ENCODE data around the gene PTPRN2.

The PTPRN2 gene

DNA sequence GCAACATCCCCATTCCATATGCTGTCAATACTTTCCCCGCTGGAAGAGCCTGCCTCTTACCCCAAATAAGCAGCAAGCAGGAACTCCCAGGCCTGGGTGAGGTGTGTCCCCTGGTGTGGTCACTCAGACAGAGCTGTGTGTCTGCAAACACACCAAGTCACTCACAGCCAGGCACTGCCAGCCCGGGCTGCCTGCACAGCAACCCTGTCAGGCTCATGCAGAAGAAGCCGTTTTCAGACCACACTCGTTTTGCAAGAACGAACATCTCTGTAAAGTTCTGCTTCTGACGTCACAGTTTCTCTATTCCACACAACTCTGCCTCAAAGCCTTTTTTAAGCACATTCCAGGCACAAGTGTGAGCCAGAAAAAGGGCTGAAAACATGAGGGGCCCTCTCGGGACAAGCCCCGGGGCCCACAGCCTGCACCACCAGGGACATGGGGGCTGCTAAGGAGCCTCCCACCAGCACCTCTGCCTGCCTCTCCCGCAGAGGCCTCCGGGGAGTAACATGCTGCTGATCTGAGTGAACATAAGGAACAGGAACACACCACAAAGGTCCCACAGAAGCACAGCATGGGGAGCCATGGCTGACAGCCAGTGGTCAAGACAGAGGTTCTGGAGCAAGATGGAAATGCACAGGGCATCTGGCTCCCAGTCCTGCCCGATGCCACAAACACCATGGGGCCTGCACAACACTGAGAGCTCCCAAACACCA is 11.4 kb downstream of the PTPRN2 start:
- DNase-seq = no peak

DNA sequence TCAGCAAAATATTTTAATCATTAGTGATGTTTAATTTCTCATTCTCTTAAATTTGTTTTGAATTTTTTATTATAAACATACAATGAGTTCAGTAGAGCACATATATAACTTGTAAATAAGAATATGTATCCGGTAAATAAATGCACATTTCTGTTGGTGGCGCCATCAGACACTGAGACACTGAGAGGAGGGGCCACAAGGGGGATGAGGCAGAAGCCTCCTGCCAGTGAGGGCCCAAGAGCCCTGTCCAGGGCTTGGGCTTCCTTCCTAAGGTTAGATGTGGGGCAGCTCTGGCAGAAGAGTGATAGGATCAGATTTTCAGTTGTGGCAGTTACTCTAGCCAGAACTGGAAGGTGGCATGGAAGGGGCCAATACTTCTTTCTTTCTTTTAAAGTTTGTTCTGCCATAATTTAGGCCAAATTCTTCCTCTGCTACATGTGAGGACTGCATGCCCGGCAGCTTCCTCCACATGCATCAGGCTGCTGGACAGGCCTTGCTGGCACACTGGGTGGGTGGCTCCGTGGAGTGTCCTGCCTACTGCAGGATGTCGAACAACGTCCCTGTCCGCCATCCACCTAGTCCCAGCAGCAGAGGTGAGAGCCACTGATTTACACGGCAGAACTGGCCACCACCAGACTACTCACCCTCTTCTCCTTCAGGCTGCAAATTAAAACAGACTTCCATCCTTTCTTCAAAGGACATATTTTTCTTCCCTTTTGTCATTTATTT is 13.2 kb downstream of the PTPRN2 start:
- no peak for DNase-seq

DNA sequence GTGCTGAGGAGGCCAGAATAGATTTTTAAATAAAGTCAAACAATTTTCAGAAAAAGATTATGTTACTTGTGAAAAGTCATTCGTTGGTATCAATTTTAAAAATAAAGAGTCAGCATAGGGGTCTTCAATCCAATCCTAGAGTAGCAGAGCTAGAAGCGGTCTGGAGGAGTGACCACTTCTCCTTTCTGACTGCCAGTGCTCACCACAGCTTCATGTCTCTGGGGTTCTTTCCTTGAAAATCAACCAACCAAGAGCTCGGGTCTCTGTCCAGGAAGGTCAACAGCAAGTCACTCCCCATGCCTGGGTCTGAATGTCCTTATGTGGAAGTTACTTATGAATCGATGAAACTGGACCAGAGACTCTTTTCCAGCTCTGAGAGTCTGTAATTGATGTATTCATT is 14.3 kb downstream of the PTPRN2 start:
- DNase-seq = no peak

DNA sequence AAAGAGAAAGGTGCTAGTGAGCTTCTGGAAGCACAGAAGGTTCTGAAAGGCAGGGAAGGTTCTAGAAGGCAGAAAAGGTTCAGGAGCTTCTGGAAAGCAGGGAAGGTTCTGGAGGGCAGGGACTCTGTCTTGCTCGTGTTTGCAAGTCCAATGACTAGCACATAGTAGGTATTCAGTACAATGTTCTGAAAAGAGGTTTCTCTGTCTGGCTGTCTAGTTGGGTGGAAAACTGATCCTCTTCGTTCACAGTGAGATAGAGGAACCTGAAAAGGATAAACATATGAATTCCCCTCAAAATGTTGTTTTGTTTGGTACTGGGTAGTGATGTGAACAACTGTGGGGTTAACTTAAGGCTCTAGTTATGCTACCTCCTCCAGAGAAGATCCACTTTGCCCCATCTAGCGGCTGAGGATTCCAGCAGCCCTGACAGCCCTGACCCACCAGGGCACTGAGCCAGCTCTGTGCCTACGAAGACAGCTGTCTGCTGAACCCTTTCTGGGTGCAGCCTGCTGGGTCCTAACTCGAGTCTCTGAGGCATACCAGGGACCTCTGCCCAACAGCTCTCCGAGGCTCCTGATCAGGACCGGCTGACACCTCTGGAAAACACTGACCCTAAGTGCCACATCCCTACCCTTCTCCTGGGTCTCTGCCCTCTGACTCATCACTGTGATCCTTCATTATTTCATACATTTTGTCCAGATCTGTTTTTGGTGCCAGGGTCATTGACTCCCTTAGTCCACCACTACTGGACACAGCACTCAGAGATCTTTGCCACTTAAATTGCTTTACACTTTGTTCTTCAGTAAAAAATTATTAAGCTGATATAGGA is 15.4 kb downstream of the PTPRN2 start:
- DNase-seq = no peak

DNA sequence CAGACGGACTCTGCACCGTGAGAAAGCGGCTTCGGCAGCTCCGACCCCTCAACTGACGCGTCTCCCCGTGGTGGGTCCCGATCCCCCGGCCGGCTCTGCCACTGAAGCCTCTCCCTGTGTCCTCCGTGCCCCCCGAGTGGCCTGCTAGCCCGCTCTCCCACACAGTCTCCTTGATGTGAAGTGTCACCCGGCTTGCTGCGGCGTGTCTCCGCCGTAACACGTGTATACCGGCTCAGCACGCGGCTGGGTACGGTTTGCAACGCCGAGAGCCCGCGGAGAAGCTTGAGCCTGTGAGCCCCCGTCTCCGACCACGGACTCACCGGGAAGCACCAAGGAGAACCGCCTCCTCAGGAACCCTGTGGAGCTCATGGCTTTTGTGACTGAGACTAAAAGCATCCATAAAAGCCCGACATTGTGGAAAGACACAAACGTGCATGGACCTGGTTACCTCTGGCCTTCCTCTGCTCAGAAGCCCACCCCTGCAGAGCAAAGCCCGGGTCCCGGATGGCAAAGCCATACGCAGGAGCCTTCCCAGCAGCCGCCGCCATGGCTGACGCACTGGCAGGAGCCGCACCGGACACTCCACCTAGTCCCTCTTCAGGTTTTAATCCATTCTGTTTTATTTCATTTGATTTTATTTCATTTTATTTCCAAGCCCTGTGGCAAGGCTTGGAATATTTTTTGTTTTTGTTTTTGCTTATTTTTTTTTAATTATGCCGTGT is 17.0 kb downstream of the PTPRN2 start:
- DNase-seq = no peak

DNA sequence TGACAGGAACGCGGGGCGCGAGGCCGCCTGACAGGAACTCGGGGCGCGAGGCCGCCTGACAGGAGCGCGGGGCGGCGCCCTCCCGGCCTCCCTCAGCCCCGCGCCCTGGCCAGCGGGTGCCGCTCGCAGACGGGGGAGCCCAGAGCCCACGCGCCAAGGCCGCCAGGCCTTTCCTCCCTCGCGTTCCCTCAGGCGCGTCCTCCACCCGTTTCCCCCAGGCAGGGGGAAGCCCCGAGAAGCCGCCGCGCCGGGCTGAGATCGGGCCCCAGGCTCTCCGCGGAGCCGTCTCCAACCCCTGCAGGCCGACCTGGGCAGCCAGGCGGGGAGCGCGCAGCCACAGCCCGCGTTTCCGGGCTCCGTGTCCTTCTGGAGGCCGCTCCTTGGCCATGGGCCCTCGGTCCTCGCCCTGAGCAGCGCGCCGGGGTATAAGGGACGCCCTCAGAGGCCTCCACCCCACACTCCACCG is 17.7 kb downstream of the PTPRN2 start:
- DNase-seq = no peak

DNA sequence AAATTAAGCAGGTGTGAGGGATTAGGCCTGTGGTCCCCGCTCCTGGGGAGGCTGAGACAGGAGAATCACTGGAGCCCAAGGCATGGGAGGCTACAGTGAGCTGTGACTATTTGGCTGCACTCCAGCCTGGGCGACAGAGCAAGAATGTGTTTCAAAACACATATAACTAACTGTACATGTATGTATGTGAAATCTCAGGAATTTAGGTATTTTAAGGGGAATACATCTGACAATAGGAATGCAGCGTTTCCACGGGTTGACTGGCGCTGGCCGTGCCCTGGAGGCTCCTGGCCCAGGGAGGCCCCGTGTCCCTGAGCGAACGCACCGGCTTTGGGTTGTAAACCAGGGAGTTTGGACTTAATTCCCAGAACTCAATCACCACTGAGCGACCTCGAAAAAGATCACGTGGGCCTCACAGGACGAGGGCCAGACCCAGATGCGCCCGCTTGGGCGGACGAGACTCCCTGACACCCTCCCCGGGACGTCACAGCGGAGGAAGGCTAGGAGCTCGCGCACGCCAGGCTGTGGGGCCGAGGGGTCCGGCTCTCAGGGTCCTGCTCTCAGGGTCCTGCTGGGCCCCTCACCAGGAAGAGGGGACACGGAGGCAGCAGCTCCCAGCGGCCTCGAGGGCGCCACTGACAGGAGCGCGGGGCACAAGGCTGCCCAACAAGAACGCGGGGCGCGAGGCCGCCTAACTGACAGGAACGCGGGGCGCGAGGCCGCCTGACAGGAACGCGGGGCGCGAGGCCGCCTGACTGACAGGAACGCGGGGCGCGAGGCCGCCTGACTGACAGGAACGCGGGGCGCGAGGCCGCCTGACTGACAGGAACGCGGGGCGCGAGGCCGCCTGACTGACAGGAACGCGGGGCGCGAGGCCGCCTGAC is 18.4 kb downstream of the PTPRN2 start:
- no peak for DNase-seq

DNA sequence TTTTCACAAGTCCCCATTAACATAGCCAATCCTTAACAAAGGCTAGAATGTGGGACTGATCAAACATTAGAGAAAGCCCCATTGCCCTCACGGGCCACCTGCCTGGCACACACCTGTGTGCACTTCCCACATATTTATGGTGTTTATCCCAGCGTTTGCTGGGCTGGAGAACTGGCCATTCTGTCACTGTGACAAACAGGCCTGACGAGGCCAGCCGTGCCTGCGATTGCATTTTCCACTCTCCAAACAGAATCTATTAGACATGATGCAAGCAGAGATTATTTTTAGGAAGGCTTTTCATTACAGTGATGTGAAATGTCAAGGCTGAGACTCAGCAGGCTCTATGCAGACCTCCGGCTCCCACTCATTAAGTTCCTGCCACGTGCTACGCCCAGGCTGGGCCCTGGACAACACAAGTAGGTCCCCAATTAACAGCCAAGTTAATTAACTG is 20.4 kb downstream of the PTPRN2 start:
- no peak for DNase-seq

DNA sequence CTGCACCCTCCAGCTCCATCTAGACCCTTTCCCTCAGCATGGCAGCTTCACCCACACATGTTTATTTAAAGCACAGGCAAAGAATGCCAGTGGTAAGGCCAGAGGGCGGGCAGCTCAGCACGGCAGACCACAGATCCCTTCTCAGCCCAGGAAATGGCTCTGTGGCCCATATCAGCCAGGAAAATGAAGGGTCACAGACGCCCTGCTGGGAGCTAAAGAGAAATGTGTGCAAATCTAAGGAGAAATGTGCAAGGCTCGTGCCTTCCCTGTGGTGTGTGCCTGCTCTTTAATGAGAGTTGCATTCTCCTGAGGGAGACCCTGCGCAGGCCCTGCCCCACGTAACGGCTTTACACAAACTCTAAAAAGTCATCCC is 23.0 kb downstream of the PTPRN2 start:
- DNase-seq = no peak

DNA sequence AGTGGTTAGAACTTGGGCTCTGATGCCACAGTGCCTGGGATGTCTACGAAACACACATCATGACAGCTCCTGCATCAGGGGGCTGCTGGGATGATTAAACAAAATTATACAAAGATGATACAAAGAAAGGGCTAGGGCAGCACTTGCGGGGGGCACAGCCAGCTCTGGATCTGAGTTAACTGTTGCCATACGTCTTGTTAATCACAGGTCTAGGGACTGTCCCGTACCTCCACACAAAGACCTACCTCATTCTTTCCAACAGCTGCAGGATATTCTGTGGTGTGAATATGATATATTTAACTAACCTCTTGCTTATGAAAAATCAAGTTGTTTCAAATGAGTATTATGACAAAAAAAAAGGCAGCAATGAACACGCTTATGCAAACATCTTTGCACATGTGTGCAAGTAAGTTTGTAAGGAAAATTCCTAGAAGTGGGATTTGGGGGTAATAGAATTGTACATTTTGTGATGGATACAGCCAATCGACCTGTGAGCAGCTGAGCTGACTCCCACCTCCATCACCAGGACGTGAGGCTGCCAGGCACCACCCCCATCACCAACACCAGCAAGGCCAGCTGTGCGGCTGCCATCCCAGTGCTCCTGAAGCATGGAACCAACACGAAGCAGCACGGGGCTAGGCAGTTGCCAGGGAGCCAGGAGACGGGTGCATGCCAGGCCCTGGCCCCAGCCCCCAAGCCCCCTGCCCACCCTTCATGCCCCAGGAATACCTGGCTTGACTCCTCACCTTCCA is 23.5 kb downstream of the PTPRN2 start:
- no peak for DNase-seq

DNA sequence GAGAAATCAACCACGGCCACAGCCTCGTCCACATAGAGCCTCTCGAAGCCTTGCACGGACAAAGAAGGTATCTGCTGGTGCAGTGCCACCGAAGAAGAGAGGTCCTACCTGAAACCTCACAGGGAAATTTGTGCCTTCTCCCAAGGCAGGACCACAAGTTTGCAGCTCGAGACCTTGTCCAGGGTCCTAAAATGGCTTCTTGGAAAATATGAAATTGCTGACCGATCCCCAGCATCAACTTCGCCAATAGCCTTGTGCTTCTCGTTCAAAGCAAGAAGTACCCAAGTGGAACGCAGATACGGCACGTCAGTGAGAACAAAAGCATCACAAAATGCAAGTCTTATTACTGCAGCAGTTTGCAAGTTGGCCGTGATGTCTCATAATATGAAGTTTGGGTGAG is 24.6 kb downstream of the PTPRN2 start:
- no peak for DNase-seq

DNA sequence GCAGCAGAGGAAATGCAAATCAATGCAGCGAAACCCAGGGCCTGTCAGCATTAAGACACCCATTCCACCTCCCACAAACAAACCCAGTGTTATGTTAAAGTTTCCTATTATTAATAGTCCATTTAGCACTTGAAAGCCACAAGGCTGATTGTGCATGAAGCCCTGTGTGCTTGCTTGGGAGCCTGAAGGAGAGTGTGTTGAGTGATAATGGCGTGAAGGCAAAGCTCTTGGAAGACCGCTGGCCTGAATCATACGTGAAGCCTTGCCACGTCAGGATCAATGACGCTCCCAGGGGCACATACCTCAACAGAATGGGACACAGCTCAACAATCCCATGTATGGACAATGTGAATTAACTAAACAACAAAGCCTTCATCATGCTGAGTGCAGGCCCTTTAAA is 25.1 kb downstream of the PTPRN2 start:
- DNase-seq = no peak

DNA sequence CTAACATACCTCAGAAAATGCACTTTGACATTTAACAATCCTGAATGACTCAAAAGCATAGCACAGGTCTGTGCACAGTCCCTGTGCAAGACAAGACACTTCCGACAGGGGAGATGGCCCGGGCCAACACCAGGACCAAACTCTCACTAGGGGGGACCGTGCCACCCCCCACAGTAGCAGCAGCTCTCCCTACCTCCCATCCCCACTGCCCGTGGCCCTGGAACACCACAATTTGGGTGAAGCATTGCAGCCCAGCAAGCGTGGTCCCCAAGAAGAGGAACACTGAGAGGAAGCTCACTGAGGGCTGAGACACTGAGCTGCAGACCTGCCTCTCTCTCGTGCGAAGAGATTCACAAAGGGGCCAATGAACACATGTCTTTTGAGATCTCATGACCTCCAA is 26.0 kb downstream of the PTPRN2 start:
- DNase-seq = no peak

DNA sequence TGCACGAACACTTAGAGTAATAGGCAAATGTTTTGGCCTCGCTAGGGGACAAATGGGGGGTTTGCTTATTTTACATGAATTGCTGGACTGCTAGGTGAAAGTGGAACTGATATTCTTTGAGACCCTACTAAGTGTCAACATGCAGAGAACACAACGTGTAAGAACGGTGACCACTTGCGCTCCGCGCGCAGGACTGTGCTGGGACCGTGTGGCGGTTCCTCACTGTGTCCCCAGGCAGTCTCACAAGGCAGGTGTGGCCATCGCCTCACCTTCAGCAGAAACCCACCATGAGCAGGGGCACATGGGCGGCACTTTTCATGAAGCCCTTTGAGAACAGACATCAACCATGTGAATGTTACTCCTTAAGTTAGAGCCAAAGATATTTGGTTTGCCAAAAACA is 27.2 kb downstream of the PTPRN2 start:
- no peak for DNase-seq

DNA sequence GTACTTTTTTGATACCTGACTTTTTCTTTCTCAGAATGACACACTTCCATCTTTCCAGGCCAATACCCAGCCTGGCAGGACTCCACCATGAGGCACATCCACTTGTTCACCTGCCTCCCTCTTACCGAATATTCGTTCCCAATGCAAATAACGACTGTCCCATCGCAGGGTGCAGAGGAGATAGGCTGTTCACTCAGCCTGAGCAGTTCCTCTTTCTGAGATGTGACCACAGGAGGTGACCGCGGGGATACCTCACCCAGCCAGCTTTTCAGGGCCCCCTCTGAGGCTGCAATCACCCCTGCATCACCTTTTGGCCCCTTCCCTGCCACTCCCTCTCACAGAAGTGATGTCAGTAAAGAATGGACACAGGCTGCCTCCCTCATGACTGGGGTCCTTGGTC is 28.3 kb downstream of the PTPRN2 start:
- no peak for DNase-seq

DNA sequence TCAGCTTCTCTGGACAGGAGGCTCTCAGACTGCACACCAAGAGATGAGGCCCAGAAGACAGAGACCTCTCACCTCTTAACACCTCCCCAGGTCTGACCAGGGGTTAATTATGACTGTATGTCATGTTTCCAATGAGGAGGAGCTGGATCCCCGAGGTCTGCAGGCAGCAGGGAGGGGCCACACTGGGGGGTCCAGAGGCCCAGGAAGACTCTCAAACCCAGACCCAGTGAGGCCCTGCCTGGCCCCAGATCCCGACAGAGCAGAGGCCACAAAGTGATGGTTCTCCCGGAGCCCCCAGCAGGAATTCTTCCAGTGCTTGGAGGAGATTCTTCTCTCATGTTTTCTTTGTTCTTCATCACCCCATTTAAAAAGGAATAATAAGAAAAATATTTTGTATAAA is 28.8 kb downstream of the PTPRN2 start:
- DNase-seq = no peak

DNA sequence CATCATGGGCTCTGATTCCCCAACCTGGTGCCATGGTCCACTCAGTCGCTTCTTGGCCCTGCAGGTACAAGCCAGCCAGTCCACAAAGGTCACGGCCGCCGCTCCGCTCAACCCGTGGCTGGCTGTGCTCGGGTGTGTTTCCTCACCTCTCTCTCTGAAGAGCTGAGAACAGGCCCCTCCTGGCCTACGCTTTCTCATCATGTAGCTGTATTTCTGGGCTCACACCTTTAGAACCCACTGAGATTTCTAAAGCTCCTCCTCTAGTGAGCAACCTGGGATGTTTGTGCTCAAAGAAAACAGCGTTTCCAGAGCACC is 30.2 kb downstream of the PTPRN2 start:
- no peak for DNase-seq

DNA sequence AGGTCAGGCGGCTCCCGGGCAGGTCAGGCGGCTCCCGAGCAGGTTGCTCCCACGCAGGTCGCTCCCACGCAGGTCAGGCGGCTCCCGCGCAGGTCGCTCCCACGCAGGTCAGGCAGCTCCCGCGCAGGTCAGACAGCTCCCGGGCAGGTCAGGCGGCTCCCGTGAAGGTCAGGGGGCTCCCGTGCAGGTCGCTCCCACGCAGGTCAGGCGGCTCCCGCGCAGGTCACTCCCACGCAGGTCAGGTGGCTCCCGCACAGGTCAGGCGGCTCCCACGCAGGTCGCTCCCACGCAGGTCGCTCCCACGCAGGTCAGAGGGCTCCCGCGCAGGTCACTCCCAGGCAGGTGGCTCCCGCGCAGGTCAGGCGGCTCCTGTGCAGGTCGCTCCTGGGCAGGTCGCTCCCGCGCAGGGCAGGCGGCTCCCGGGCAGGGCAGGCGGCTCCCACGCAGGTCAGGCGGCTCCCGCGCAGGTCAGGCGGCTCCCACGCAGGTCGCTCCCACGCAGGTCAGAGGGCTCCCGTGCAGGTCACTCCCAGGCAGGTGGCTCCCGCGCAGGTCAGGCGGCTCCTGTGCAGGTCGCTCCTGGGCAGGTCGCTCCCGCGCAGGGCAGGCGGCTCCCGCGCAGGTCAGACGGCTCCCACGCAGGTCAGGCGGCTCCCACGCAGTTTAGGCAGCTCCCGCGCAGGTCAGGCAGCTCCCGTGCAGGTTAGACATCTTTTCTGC is 30.7 kb downstream of the PTPRN2 start:
- DNase-seq = no peak

DNA sequence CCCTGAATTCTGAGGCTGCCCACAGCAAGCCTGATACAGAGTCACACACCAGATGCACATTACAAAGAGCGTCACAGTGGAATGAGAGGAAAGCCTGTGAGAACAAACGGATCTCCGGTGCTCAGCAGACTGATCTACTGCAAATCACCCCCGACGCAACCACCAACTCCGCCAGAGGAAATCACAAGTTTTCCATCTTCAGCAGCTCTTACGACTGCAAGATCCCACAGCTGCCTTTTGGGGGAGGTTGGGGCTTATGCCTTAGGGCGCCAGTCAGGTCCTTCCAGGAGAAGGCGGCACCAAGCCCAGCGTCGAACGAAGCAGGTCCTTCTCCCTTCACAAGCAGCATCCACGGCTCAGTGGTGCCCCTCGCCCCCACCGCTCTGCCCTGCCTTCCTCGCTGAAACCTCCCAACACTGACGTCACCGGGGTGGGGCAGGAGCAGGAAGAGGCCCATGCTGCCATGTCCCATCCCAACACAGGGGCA is 32.5 kb downstream of the PTPRN2 start:
- DNase-seq = no peak

DNA sequence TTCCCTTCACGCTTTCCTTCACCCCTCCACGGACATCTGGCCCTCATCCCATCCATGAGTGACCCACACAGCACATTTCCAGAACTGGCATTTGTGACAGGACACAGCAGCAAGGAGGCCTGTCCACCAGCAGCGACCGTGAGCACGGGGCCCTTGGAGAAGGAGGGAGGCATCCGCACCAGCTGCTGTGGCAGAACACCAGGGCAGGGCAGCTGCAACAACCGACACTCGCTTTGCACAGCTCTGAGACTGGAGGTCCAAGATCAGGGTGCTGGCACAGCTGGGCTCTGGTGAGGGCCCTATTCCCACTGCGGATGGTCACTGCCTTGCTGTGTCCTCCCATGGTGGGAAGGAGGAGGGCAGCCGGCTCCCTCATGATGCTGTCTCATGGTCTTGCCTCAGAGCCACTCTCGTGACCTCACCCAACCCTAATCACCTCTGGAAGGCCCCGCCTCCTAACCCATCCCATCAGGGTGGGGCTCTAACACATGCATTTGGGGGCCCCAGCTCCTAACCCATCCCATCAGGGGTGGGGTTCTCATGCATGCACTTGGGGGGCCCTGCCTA is 36.7 kb downstream of the PTPRN2 start:
- no peak for DNase-seq
